ENCODE results near the gene YWHAG.

DNA sequence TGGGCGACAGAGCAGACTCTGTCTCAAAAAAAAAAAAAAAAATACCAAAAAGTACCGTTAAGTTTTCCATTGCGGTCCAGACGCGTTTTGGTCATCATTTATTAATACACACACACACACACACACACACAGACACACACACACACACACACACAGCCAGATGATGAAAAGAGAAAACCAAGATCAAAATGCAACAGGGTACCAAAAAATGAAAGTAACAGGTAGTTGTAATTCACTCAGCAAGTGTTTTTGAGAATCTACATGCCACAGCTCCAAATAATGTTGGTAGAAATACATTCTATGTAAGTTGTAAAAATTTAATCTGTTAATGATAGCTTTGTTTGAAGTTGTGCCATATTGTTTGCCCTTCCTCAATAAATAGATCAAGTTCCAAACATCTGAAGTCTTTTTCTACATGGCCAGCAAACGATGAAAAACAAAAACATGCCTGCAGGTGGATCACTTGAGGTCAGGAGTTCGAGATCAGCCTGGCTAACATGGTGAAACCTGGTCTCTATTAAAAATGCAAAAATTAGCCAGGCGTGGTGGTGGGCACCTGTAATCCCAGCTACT is 9.4 kb downstream of the YWHAG start:
- TF ChIP-seq POLR2A (IDR thresholded peaks at IDR 0.05; ENCODE audit: low read depth, low read length) (no peak), POLR2AphosphoS5 (IDR thresholded peaks at IDR 0.05; ENCODE audit: low read depth, low read length) (no peak)

All from GM12892 (cell line).